A549 (cell line): ENCODE measurements around the gene C1QTNF2. TPM values are rescaled to one million over a fixed set of nuclear protein-coding genes. Genes with fewer than 3 reads are reported as not detected.

Source experiments
- ATAC-seq, 2 experiments: fragments of 200-7000 bp in 1 of 2; fragments of >200 bp in 1 of 2; cut with Nextera tagmentation in 1 of 2; cut with Tn5 transposase in 1 of 2; 3 replicates each; pipeline versions ENCODE4 v1.8.0 to v1.9.1; 2018 to 2020; ENCODE audit warnings: mild to moderate bottlenecking in 1 of 2, moderate library complexity in 1 of 2
- CTCF ChIA-PET: fragments of 300-600 bp; sonication (Branson Sonifier 250); formaldehyde crosslinking; extraction: SDS; loops from one replicate; lab custom pipeline; 2021; ENCODE audit warnings: antibody characterized with exemption, inconsistent platforms; lab: Yijun Ruan, JAX
- POLR2A ChIA-PET: fragments of 350-600 bp; formaldehyde crosslinking; extraction: SDS; loops from one replicate; lab custom pipeline; 2021; ENCODE audit warnings: antibody characterized with exemption, inconsistent platforms; lab: Yijun Ruan, JAX
- DNase-seq, 2 experiments: peaks; one replicate each; pipeline versions ENCODE4 v3.0.0 to v3.0.0-alpha.2; 2011 to 2016; ENCODE audit warnings: low read depth in 1 of 2, low spot score in 1 of 2
- FAIRE-seq: peaks from 2 replicates; lab custom pipeline; 2011; peaks lifted over from hg19 to GRCh38; lab: Jason Lieb, UNC
- H3K27ac ChIP-seq, 2 experiments: fragments of >200 bp; sonication (Bioruptor Twin); formaldehyde crosslinking; 3 replicates each; pipeline ENCODE4 v1.5.1; 2016 to 2017
- H3K4me1 ChIP-seq: fragments of >200 bp; sonication (Bioruptor Twin); formaldehyde crosslinking; 3 replicates; pipeline ENCODE4 v1.6.1; 2016
- H3K4me2 ChIP-seq: fragments of >200 bp; sonication (Bioruptor Twin); formaldehyde crosslinking; 3 replicates; pipeline ENCODE4 v1.6.1; 2016
- H3K4me3 ChIP-seq: fragments of >200 bp; sonication (Bioruptor Twin); formaldehyde crosslinking; 3 replicates; pipeline ENCODE4 v1.5.1; 2016
- H3K9me3 ChIP-seq: fragments of >200 bp; sonication (Bioruptor Twin); formaldehyde crosslinking; 3 replicates; pipeline ENCODE4 v1.6.1; 2016
- CBX8 ChIP-seq: fragments of 200-600 bp; sonication (generic); IDR thresholded peaks from 2 replicates; pipeline ENCODE4 v1.6.1; 2016
- CEBPB ChIP-seq, 2 experiments: fragments of >200 bp in 1 of 2; sonication (Bioruptor Twin) in 1 of 2; formaldehyde crosslinking in 1 of 2; IDR thresholded peaks; 2 replicates each; pipeline ENCODE4 v1.6.1; 2012 to 2016
- CHD2 ChIP-seq: fragments of 150-350 bp; IDR thresholded peaks from 2 replicates; pipeline ENCODE4 v1.6.1; 2014; ENCODE audit warnings: low read length; ENCODE audit not compliant: partially characterized antibody
- FOSB ChIP-seq: fragments of 250-450 bp; sonication (Bioruptor Pico); IDR thresholded peaks from 2 replicates; pipeline ENCODE4 v1.5.0; 2020; ENCODE audit warnings: mild to moderate bottlenecking, moderate library complexity
- FOSL2 ChIP-seq, 2 experiments: fragments of 450-650 bp in 1 of 2; fragments of >200 bp in 1 of 2; sonication (Bioruptor Twin) in 1 of 2; formaldehyde crosslinking; IDR thresholded peaks; 2 replicates each; pipeline versions ENCODE4 v1.5.0 to v1.6.1; 2016 to 2020; ENCODE audit warnings: mild to moderate bottlenecking in 1 of 2, moderate library complexity in 1 of 2
- HDAC2 ChIP-seq: fragments of 200-600 bp; sonication (generic); IDR thresholded peaks from 2 replicates; pipeline ENCODE4 v1.6.1; 2016
- HMGXB4 ChIP-seq: fragments of 250-450 bp; sonication (Bioruptor Pico); IDR thresholded peaks from 2 replicates; pipeline ENCODE4 v1.5.0; 2021; ENCODE audit warnings: mild to moderate bottlenecking, moderate library complexity, borderline replicate concordance
- JUN ChIP-seq, 2 experiments: fragments of >200 bp; sonication (Bioruptor Twin); formaldehyde crosslinking; IDR thresholded peaks; 2 replicates in 1 of 2; 3 replicates in 1 of 2; pipeline ENCODE4 v1.6.1; 2016 to 2017
- MAFK ChIP-seq: fragments of 450-650 bp; IDR thresholded peaks from 2 replicates; pipeline ENCODE4 v1.6.1; 2014; ENCODE audit not compliant: partially characterized antibody
- MYC ChIP-seq: IDR thresholded peaks from 2 replicates; pipeline ENCODE4 v1.6.1; 2012; ENCODE audit warnings: mild to moderate bottlenecking, inconsistent platforms, low read length, improper control_type of control experiment, borderline replicate concordance
- NFE2L2 ChIP-seq: fragments of 150-350 bp; conservative IDR thresholded peaks from 2 replicates; pipeline ENCODE4 v1.6.1; 2014; ENCODE audit warnings: low read length
- NPAS2 ChIP-seq: fragments of 250-450 bp; sonication (Bioruptor Pico); IDR thresholded peaks from 2 replicates; pipeline ENCODE4 v1.8.0; 2022; ENCODE audit warnings: mild to moderate bottlenecking, moderate library complexity, borderline replicate concordance
- PHF8 ChIP-seq: fragments of 200-600 bp; sonication (generic); IDR thresholded peaks from 2 replicates; pipeline ENCODE4 v1.6.1; 2016; ENCODE audit warnings: low read depth, mild to moderate bottlenecking, antibody characterized with exemption, moderate library complexity, borderline replicate concordance
- RAD21 ChIP-seq, 2 experiments: fragments of >200 bp in 1 of 2; sonication (Bioruptor Twin) in 1 of 2; formaldehyde crosslinking in 1 of 2; IDR thresholded peaks in 1 of 2; conservative IDR thresholded peaks in 1 of 2; 2 replicates in 1 of 2; 3 replicates in 1 of 2; pipeline ENCODE4 v1.6.1; 2012 to 2018; ENCODE audit warnings: inconsistent platforms in 1 of 2
- TP53 ChIP-seq: fragments of 250-450 bp; sonication (Bioruptor Pico); IDR thresholded peaks from 2 replicates; pipeline ENCODE4 v1.5.0; 2021; ENCODE audit warnings: mild to moderate bottlenecking, moderate library complexity
- ZC3H11A ChIP-seq: fragments of 450-650 bp; IDR thresholded peaks from 2 replicates; pipeline ENCODE4 v1.6.1; 2014; ENCODE audit warnings: antibody characterized with exemption, mild to moderate bottlenecking
- ZNF302 ChIP-seq: fragments of 250-450 bp; sonication (Bioruptor Pico); IDR thresholded peaks from 2 replicates; pipeline ENCODE4 v1.9.0; 2021; ENCODE audit warnings: inconsistent platforms, mild to moderate bottlenecking, moderate library complexity
- ZSCAN20 ChIP-seq: fragments of 250-450 bp; sonication (Bioruptor Pico); IDR thresholded peaks from 2 replicates; pipeline ENCODE4 v1.8.0; 2022; ENCODE audit warnings: mild to moderate bottlenecking, moderate library complexity
- WGBS: methylation state at CpG from one replicate; pipeline ENCODE4 v1.1.6; 2017; ENCODE audit errors: missing lambda C conversion rate; 5-methylcytosine and 5-hydroxymethylcytosine counted together
- polyA plus RNA-seq, 4 experiments: library from polyadenylated mRNA; depleted of rRNA in 3 of 4; stranded (reverse); fragments of >200 nt; fragmentation: RNase III in 1 of 4; extraction: RNeasy Plus Mini Kit Qiagen cat#74134 plus additional on column Dnase treatment in 1 of 4; gene quantifications; 2 replicates in 3 of 4; 3 replicates in 1 of 4; pipeline ENCODE4 v1.2.3, GENCODE V29; 2011 to 2017
- TF ChIP-seq, protein P1 (sequence below): IDR thresholded peaks from 2 replicates; pipeline ENCODE4 v1.6.1; 2012
- TF ChIP-seq, protein P2 (sequence below): fragments of 450-650 bp; IDR thresholded peaks from 2 replicates; pipeline ENCODE4 v1.6.1; 2014; ENCODE audit warnings: antibody characterized with exemption
- TF ChIP-seq, protein P3 (sequence below): IDR thresholded peaks from 2 replicates; pipeline ENCODE4 v1.6.1; 2012; ENCODE audit warnings: low read depth, borderline replicate concordance

The C1QTNF2 gene
- polyA plus RNA-seq, 2 of the 4 experiments (the other 2 are of a cell fraction), result 0.04 to 0.06 TPM

- Histone ChIP-seq H3K4me3 (no peak overlapping the region), H3K9me3 (peaks cover 19% of the 10 kb centered on the region), H3K27ac (no peak overlapping the region), H3K4me2 (no peak overlapping the region), H3K4me1 (no peaks in the 10 kb centered on the region)
- DNase-seq, result no peak
- 81% methylated on average over 1 of the region's 1 CpG for WGBS
- no peak for FAIRE-seq
- no peak for ATAC-seq
- ChIA-PET POLR2A (no interaction called here), CTCF (interaction anchor here (1.0 to 1.5 kb wide), 2 partner anchors 145 to 366 kb away, joined by 3 to 5 read pairs; no protein-coding TSS in a partner anchor)
- TF ChIP-seq JUN (IDR thresholded peaks at IDR 0.05), result no peak
- no peak for TF ChIP-seq CEBPB (IDR thresholded peaks at IDR 0.05)
- TF ChIP-seq CHD2, result no peak
- TF ChIP-seq NPAS2 (CRISPR knock-in tag), result no peak
- no peak for TF ChIP-seq FOSL2 (IDR thresholded peaks at IDR 0.05)
- no peak for TF ChIP-seq FOSL2 (CRISPR knock-in tag; IDR thresholded peaks at IDR 0.05)
- TF ChIP-seq TP53 (CRISPR knock-in tag), result no peak
- TF ChIP-seq ZNF302, result no peak
- TF ChIP-seq MAFK, result no peak
- no peak for TF ChIP-seq RAD21 (conservative IDR thresholded peaks at IDR 0.05 in 1 of 2, IDR thresholded peaks at IDR 0.05 in 1 of 2)
- TF ChIP-seq, protein P1, sequence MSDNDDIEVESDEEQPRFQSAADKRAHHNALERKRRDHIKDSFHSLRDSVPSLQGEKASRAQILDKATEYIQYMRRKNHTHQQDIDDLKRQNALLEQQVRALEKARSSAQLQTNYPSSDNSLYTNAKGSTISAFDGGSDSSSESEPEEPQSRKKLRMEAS, result no peak
Observed at GRCh38 chr5:160387445-160387844, 17.0 kb upstream of the C1QTNF2 start.

DNA sequence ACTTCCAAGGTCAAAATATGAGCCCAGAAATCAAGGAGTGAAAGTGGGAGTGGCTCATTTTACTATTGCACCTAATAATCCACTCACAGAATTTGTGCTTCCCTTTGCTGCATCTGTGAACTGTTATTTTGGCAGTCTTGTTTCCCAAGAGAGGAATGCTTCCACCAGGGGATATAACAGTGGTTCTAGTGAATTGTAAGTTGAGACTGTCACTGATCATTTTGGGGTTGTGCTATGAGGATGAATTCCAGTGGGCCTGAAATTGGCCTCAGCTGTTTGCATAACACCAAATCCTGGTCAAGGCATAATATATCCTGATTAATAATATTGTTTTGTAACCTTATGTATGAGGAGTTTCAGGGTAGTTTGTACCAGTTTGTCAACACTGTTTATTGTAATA, 15.1 kb upstream of the C1QTNF2 start:
- TF ChIP-seq HMGXB4 (CRISPR knock-in tag) (no peak), CBX8 (no peak), PHF8 (no peak), NPAS2 (CRISPR knock-in tag) (no peak), MYC (no peak), ZSCAN20 (CRISPR knock-in tag) (no peak)
- TF ChIP-seq, protein P2, sequence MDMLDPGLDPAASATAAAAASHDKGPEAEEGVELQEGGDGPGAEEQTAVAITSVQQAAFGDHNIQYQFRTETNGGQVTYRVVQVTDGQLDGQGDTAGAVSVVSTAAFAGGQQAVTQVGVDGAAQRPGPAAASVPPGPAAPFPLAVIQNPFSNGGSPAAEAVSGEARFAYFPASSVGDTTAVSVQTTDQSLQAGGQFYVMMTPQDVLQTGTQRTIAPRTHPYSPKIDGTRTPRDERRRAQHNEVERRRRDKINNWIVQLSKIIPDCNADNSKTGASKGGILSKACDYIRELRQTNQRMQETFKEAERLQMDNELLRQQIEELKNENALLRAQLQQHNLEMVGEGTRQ, result no peak
- TF ChIP-seq, protein P3, sequence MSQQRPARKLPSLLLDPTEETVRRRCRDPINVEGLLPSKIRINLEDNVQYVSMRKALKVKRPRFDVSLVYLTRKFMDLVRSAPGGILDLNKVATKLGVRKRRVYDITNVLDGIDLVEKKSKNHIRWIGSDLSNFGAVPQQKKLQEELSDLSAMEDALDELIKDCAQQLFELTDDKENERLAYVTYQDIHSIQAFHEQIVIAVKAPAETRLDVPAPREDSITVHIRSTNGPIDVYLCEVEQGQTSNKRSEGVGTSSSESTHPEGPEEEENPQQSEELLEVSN, result no peak

DNA sequence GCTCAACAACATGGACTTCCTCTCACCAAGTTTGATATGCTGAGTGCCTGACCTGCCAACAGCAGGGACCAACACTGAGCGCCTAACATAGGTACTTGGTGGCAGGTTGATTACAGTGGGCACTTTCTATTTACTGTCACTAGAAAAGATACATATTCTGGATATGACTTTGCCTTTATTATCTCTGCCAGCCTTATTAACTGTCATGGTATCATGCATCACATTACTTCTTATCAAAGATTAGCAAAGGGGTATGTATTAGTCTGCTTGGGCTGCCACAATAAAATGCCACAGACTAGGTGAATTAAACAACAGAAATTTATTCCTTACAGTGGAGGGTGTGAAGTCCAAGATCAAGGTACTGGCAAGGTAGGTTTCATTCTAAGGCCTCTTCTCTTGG, 14.3 kb upstream of the C1QTNF2 start:
- Histone ChIP-seq H3K27ac (no peak overlapping the region), H3K4me2 (no peak overlapping the region), H3K9me3 (peaks cover 19% of the 10 kb centered on the region), H3K4me3 (no peak overlapping the region), H3K4me1 (no peaks in the 10 kb centered on the region)
- POLR2A ChIA-PET, result no interaction called here
- no peak for FAIRE-seq
- no peak for ATAC-seq
- WGBS, result 94% methylated on average over 1 of the region's 1 CpG
- DNase-seq, result no peak
- CTCF ChIA-PET, result interaction anchor here (1.4 kb wide), 1 partner anchor 8 kb away, joined by 4 read pairs; no protein-coding TSS in a partner anchor
- TF ChIP-seq NFE2L2 (no peak), HDAC2 (no peak), FOSB (CRISPR knock-in tag) (no peak), ZC3H11A (no peak)

More for the DNA sequence above, 15.1 kb upstream of the C1QTNF2 start:
- ChIA-PET CTCF (interaction anchor here (1.2 kb wide), 1 partner anchor 15 kb away, joined by 3 read pairs; no protein-coding TSS in a partner anchor), POLR2A (no interaction called here)
- ATAC-seq, result no peak
- no peak for DNase-seq
- Histone ChIP-seq H3K4me1 (no peaks in the 10 kb centered on the region), H3K4me3 (no peak overlapping the region), H3K9me3 (peaks cover 19% of the 10 kb centered on the region), H3K27ac (no peak overlapping the region), H3K4me2 (no peak overlapping the region)
- FAIRE-seq, result no peak
